ENCODE data around the gene HOXD9. TPM values are rescaled to one million over a fixed set of nuclear protein-coding genes. Genes with fewer than 3 reads are reported as not detected.

HOXD9 gene
- total RNA-seq, 2 donors from 2014 or later: 0.33 to 1.6 TPM

DNA sequence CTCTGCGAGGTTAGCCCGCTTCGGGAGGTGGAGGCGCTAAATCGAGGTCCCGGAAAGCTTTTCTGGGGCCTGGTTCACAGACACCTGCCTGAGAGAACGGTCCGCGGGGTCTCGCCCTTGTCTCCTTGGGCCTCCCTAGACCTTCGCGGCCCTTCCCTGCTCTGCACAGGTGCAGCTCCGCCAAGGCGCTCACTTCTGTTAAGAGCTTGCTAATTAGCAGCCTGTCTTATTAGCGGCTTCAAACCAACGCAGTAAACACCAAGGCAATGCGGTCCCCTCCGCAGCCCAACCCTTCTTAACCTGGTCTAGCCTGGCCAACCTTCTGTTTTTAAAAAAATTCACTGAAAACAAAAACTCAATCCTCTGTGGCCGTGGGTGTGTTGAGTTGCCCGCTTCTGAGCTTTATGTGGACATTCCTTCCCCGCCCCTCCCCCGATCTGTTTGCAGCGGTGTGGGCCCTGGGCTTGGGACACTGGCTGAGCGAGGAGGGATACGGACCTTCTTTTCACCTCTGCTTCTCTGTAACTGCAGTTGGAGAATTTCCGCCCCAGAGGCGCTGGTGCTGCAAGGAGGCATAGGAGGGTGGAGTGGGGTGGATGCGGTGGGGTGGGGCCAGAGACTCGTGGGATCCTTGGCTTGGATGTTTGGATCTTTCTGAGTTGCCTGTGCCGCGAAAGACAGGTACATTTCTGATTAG is 25.4 kb downstream of the HOXD9 start:
- intact Hi-C loops (cut with DNase I): loop anchor here (10.0 kb wide), 1 partner anchor 397 kb away; no protein-coding TSS in a partner anchor
- Histone ChIP-seq H3K27ac (no peak overlapping the region), H3K36me3 (replicated peaks in 1 of 2; ENCODE audit: insufficient read depth in 1 of 2, low read depth in 2 of 2) (no peaks in the 10 kb centered on the region), H3K27me3 (peaks cover 0 to 52% of the 10 kb centered on the region in 2 donors), H3K9me3 (no peaks in the 10 kb centered on the region), H3K4me3 (no peak overlapping the region), H3K4me1 (peaks cover 6% of the 10 kb centered on the region)
- no peak for DNase-seq
- WGBS, 2 donors: 9 to 10% methylated on average over 21 to 31 of the region's 31 CpGs
- no peak for ATAC-seq
- no peak for TF ChIP-seq POLR2A (IDR thresholded peaks at IDR 0.05)
- TF ChIP-seq, protein P1, sequence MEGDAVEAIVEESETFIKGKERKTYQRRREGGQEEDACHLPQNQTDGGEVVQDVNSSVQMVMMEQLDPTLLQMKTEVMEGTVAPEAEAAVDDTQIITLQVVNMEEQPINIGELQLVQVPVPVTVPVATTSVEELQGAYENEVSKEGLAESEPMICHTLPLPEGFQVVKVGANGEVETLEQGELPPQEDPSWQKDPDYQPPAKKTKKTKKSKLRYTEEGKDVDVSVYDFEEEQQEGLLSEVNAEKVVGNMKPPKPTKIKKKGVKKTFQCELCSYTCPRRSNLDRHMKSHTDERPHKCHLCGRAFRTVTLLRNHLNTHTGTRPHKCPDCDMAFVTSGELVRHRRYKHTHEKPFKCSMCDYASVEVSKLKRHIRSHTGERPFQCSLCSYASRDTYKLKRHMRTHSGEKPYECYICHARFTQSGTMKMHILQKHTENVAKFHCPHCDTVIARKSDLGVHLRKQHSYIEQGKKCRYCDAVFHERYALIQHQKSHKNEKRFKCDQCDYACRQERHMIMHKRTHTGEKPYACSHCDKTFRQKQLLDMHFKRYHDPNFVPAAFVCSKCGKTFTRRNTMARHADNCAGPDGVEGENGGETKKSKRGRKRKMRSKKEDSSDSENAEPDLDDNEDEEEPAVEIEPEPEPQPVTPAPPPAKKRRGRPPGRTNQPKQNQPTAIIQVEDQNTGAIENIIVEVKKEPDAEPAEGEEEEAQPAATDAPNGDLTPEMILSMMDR (IDR thresholded peaks at IDR 0.05): no peak

DNA sequence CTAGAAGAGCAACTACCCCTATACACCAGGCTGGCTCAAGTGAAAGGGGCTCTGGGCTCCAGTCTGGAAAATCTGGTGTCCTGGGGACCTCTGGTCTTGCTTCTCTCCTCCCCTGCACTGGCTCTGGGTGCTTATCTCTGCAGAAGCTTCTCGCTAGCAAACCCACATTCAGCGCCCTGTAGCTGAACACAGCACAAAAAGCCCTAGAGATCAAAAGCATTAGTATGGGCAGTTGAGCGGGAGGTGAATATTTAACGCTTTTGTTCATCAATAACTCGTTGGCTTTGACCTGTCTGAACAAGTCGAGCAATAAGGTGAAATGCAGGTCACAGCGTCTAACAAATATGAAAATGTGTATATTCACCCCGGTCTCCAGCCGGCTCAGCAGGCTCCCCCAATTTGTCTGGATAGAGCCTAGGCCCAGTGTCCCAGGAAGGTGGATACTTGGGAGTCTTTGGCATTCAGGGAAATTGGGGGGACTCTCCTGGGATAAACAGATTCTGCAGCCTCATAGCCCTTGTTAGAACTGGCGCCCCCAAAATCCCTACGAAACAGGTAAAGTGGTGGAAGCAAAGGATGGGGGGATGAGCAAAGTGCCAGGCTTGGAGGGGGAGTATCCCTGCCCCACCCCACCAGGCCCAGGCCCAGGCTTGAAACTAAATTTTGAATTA is 26.4 kb downstream of the HOXD9 start:
- Histone ChIP-seq H3K4me1 (peaks cover 6% of the 10 kb centered on the region), H3K4me3 (no peak overlapping the region), H3K36me3 (replicated peaks in 1 of 2; ENCODE audit: insufficient read depth in 1 of 2, low read depth in 2 of 2) (no peaks in the 10 kb centered on the region), H3K9me3 (no peaks in the 10 kb centered on the region), H3K27ac (no peak overlapping the region), H3K27me3 (peaks cover 0 to 48% of the 10 kb centered on the region in 2 donors)
- no peak for TF ChIP-seq POLR2A (IDR thresholded peaks at IDR 0.05)
- TF ChIP-seq, protein P1 (IDR thresholded peaks at IDR 0.05): no peak
- DNase-seq (no peak), ATAC-seq (no peak)
- intact Hi-C loops (cut with DNase I): loop anchor here (10.0 kb wide), 1 partner anchor 396 kb away; no protein-coding TSS in a partner anchor
- 18 to 23% methylated on average over 11 of the region's 11 CpGs for WGBS, 2 donors

DNA sequence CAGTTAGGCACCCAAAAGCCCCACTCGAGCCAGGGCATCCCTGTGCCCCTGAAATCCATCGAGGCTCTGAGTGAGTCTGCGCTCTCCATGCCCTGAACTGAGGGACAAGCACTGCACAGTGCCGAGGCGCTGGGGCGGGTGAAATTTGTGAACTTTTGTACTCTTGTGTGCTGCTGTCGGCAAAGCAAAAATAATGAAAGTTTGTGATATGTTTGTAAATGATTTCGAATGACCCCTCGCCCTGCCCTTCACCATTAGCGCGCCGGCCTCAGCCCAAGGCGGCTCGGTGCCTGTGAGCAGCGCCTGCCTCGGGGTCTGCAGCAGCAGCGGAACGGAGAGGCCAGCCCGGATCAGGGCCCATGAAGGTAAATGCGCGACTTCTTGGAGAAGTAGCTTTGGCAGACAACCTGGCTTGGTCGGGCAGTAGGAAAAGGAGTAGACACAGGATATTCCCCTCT is 27.0 kb downstream of the HOXD9 start:
- TF ChIP-seq, protein P1 (IDR thresholded peaks at IDR 0.05): no peak
- TF ChIP-seq POLR2A (IDR thresholded peaks at IDR 0.05): no peak
- Histone ChIP-seq H3K36me3 (replicated peaks in 1 of 2; ENCODE audit: insufficient read depth in 1 of 2, low read depth in 2 of 2) (no peaks in the 10 kb centered on the region), H3K4me1 (peaks cover 6% of the 10 kb centered on the region), H3K9me3 (no peaks in the 10 kb centered on the region), H3K27ac (no peak overlapping the region), H3K27me3 (peaks cover 0 to 49% of the 10 kb centered on the region in 2 donors), H3K4me3 (no peak overlapping the region)
- DNase-seq: no peak
- intact Hi-C loops (cut with DNase I): loop anchor here (10.0 kb wide), 1 partner anchor 395 kb away; no protein-coding TSS in a partner anchor
- ATAC-seq: no peak
- 8 to 25% methylated on average over 16 to 22 of the region's 22 CpGs for WGBS, 2 donors

DNA sequence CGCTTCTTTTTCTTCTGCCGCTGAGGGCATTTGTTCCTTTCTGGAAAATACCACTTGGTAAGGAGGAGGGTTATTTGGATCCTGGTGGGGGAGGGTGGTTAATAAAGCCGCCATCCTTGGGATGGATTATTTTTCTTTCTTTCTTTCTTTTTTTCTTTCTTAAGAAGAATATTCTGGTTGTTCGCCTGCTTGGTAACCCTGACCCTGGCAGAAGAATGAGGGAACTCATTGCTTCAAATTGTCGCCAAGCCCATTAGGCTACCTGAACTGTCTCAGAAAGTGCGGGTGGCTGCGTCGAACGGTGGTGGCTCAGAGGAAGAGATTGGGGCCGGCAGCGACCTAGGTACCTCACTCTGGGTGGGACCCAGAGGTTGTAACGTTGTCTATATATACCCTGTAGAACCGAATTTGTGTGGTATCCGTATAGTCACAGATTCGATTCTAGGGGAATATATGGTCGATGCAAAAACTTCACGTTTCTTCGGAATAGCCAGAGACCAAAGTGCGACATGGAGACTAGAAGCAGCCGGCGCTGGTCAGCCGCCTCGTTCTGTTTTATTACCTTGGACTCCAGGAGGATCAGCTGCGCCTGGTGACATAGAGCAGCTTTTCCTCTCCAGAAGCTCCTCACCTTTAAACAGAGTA is 27.5 kb downstream of the HOXD9 start:
- Histone ChIP-seq H3K9me3 (no peaks in the 10 kb centered on the region), H3K36me3 (replicated peaks in 1 of 2; ENCODE audit: insufficient read depth in 1 of 2, low read depth in 2 of 2) (no peaks in the 10 kb centered on the region), H3K27me3 (peaks cover 0 to 54% of the 10 kb centered on the region in 2 donors), H3K4me1 (peaks cover 6% of the 10 kb centered on the region), H3K4me3 (no peak overlapping the region), H3K27ac (no peak overlapping the region)
- WGBS, 2 donors: 11 to 15% methylated on average over 22 to 24 of the region's 24 CpGs
- DNase-seq (no peak), ATAC-seq (no peak)
- TF ChIP-seq, protein P1 (IDR thresholded peaks at IDR 0.05): no peak
- no peak for TF ChIP-seq POLR2A (IDR thresholded peaks at IDR 0.05)
- intact Hi-C loops (cut with DNase I): loop anchor here (10.0 kb wide), 1 partner anchor 395 kb away; no protein-coding TSS in a partner anchor

Data from body of pancreas (tissue), 4 donors.